HEK293 (cell line): ENCODE results near the gene ELMO1.

Experiments used
- CTCF ChIA-PET: fragments of 350-600 bp; formaldehyde crosslinking; extraction: SDS; loops from one replicate; lab custom pipeline; 2021; ENCODE audit warnings: antibody characterized with exemption; lab: Yijun Ruan, JAX
- POLR2A ChIA-PET: fragments of 300-600 bp; formaldehyde crosslinking; extraction: SDS; loops from one replicate; lab custom pipeline; 2020; ENCODE audit warnings: antibody characterized with exemption, inconsistent platforms; lab: Yijun Ruan, JAX
- H3K27ac ChIP-seq: fragments of 200-500 bp; sonication (Bioruptor generic); 2 replicates; pipeline ENCODE4 v1.5.1; 2014; ENCODE audit warnings: low read depth, low read length, control low read depth, inconsistent platforms; ENCODE audit errors: extremely low read depth
- H3K36me3 ChIP-seq, 2 experiments: fragments of 200-500 bp in 1 of 2; sonication (Bioruptor generic) in 1 of 2; 1 replicate in 1 of 2; 2 replicates in 1 of 2; pipeline ENCODE4 v1.5.1; 2014 to 2017; ENCODE audit warnings: inconsistent platforms in 2 of 2, low read length in 2 of 2; ENCODE audit not compliant: control insufficient read depth in 2 of 2, insufficient read depth in 1 of 2
- H3K4me1 ChIP-seq: fragments of 200-500 bp; sonication (Bioruptor generic); 2 replicates; pipeline ENCODE4 v1.5.1; 2014; ENCODE audit warnings: mild to moderate bottlenecking, low read length, inconsistent platforms; ENCODE audit not compliant: control insufficient read depth, insufficient read depth
- H3K4me3 ChIP-seq: 2 replicates; pipeline ENCODE4 v1.5.1; 2011; ENCODE audit warnings: low read depth, mild to moderate bottlenecking, control low read depth, low read length, moderate library complexity
- H3K9me3 ChIP-seq: fragments of 200-500 bp; sonication (Bioruptor generic); 2 replicates; pipeline ENCODE4 v1.5.1; 2014; ENCODE audit warnings: low read depth, low read length, inconsistent platforms; ENCODE audit not compliant: control insufficient read depth, insufficient read depth
- HOXC10 ChIP-seq: sonication (generic); formaldehyde crosslinking; IDR thresholded peaks from 2 replicates; pipeline ENCODE4 v1.8.1; 2023; ENCODE audit warnings: mild to moderate bottlenecking, missing genetic modification reagents
- IKZF3 ChIP-seq: fragments of 450-650 bp; IDR thresholded peaks from 2 replicates; pipeline ENCODE4 v1.5.0; 2018; ENCODE audit warnings: missing biosample characterization, mild to moderate bottlenecking, missing genetic modification characterization, moderate library complexity
- KLF1 ChIP-seq: fragments of 450-650 bp; formaldehyde crosslinking; IDR thresholded peaks from 2 replicates; pipeline ENCODE4 v1.5.1; 2016; ENCODE audit warnings: missing biosample characterization, missing genetic modification characterization
- KLF17 ChIP-seq: fragments of 450-650 bp; formaldehyde crosslinking; IDR thresholded peaks from 2 replicates; pipeline ENCODE4 v1.5.1; 2016; ENCODE audit warnings: missing biosample characterization, missing genetic modification characterization
- OVOL3 ChIP-seq: fragments of 450-650 bp; formaldehyde crosslinking; IDR thresholded peaks from 2 replicates; pipeline ENCODE4 v1.5.1; 2016; ENCODE audit warnings: missing biosample characterization, missing genetic modification characterization
- RBAK ChIP-seq: fragments of 450-650 bp; formaldehyde crosslinking; IDR thresholded peaks from 2 replicates; pipeline ENCODE4 v1.5.1; 2016; ENCODE audit warnings: missing biosample characterization, missing genetic modification characterization
- ZBTB20 ChIP-seq: fragments of 450-650 bp; formaldehyde crosslinking; IDR thresholded peaks from 2 replicates; pipeline ENCODE4 v1.5.1; 2016; ENCODE audit warnings: missing biosample characterization, missing genetic modification characterization
- ZNF155 ChIP-seq: fragments of 450-650 bp; formaldehyde crosslinking; IDR thresholded peaks from 2 replicates; pipeline ENCODE4 v1.5.1; 2016; ENCODE audit warnings: missing biosample characterization, missing genetic modification characterization
- ZNF174 ChIP-seq: fragments of 450-650 bp; formaldehyde crosslinking; IDR thresholded peaks from 2 replicates; pipeline ENCODE4 v1.5.0; 2017; ENCODE audit warnings: missing biosample characterization, mild to moderate bottlenecking, missing genetic modification characterization
- ZNF18 ChIP-seq: fragments of 450-650 bp; formaldehyde crosslinking; IDR thresholded peaks from 2 replicates; pipeline ENCODE4 v1.5.1; 2016; ENCODE audit warnings: missing biosample characterization, missing genetic modification characterization
- ZNF280D ChIP-seq: fragments of 450-650 bp; formaldehyde crosslinking; IDR thresholded peaks from 2 replicates; pipeline ENCODE4 v1.5.1; 2016; ENCODE audit warnings: missing biosample characterization, missing genetic modification characterization
- ZNF350 ChIP-seq: fragments of 450-650 bp; formaldehyde crosslinking; IDR thresholded peaks from 2 replicates; pipeline ENCODE4 v1.5.0; 2017; ENCODE audit warnings: missing biosample characterization, mild to moderate bottlenecking, missing genetic modification characterization
- ZNF362 ChIP-seq: fragments of 450-650 bp; formaldehyde crosslinking; IDR thresholded peaks from 2 replicates; pipeline ENCODE4 v1.5.1; 2016; ENCODE audit warnings: missing biosample characterization, missing genetic modification characterization
- ZNF37A ChIP-seq: fragments of 450-650 bp; IDR thresholded peaks from 2 replicates; pipeline ENCODE4 v1.5.1; 2018; ENCODE audit warnings: missing biosample characterization, missing genetic modification characterization
- ZNF398 ChIP-seq: fragments of 450-650 bp; formaldehyde crosslinking; IDR thresholded peaks from 2 replicates; pipeline ENCODE4 v1.5.1; 2017; ENCODE audit warnings: missing biosample characterization, missing genetic modification characterization
- ZNF426 ChIP-seq: fragments of 450-650 bp; formaldehyde crosslinking; IDR thresholded peaks from 2 replicates; pipeline ENCODE4 v1.5.1; 2017; ENCODE audit warnings: missing biosample characterization, missing genetic modification characterization, mild to moderate bottlenecking, inconsistent platforms, moderate library complexity
- ZNF560 ChIP-seq: fragments of 450-650 bp; formaldehyde crosslinking; IDR thresholded peaks from 2 replicates; pipeline ENCODE4 v1.5.1; 2017; ENCODE audit warnings: missing biosample characterization, missing genetic modification characterization, borderline replicate concordance
- ZNF777 ChIP-seq: fragments of 450-650 bp; formaldehyde crosslinking; IDR thresholded peaks from 2 replicates; pipeline ENCODE4 v1.5.1; 2017; ENCODE audit warnings: missing biosample characterization, missing genetic modification characterization, borderline replicate concordance
- ZNF792 ChIP-seq: fragments of 450-650 bp; formaldehyde crosslinking; IDR thresholded peaks from 2 replicates; pipeline ENCODE4 v1.5.1; 2016; ENCODE audit warnings: missing biosample characterization, missing genetic modification characterization

The ELMO1 gene

GRCh38 chr7:37081436-37081835, 367.2 kb downstream of the ELMO1 start:
- CTCF ChIA-PET, result no interaction called here
- no peak overlapping the region for H3K4me3 ChIP-seq
- TF ChIP-seq ZNF18 (tag by site-specific recombination), result no peak
- TF ChIP-seq HOXC10, result no peak
- no peak for TF ChIP-seq RBAK (tag by site-specific recombination)
- no peak for TF ChIP-seq OVOL3 (tag by site-specific recombination)
- TF ChIP-seq ZNF560 (tag by site-specific recombination), result no peak
- TF ChIP-seq, all 188 proteins: peak for 0
- Histone ChIP-seq H3K9me3 (no peaks in the 10 kb centered on the region), H3K27ac (no peak overlapping the region), H3K4me1 (no peaks in the 10 kb centered on the region), H3K36me3 (no peaks in the 10 kb centered on the region)
- POLR2A ChIA-PET, result no interaction called here

GRCh38 chr7:37079420-37079819, 369.2 kb downstream of the ELMO1 start:
- Histone ChIP-seq H3K4me1 (no peaks in the 10 kb centered on the region), H3K27ac (no peak overlapping the region), H3K4me3 (no peak overlapping the region), H3K9me3 (no peaks in the 10 kb centered on the region), H3K36me3 (no peaks in the 10 kb centered on the region)
- POLR2A ChIA-PET, result no interaction called here
- TF ChIP-seq ZNF426 (tag by site-specific recombination) (no peak), ZNF155 (tag by site-specific recombination) (no peak), KLF1 (tag by site-specific recombination) (no peak), IKZF3 (tag by site-specific recombination) (no peak), ZNF350 (tag by site-specific recombination) (no peak), KLF17 (tag by site-specific recombination) (no peak), ZNF37A (tag by site-specific recombination) (no peak), ZNF362 (tag by site-specific recombination) (no peak), ZNF777 (tag by site-specific recombination) (no peak), ZNF280D (tag by site-specific recombination) (no peak), ZBTB20 (tag by site-specific recombination) (no peak), ZNF792 (no peak), ZNF398 (no peak), ZNF174 (tag by site-specific recombination) (no peak)
- TF ChIP-seq, all 188 proteins: peak for 0
- CTCF ChIA-PET, result no interaction called here
